SU-DHL-6 (cell line): Measurements from ENCODE around the gene LPCAT1.

Experiments
- H2AFZ ChIP-seq: fragments of 200-600 bp; sonication (generic); 2 replicates; pipeline ENCODE4 v1.6.1; 2014; ENCODE audit warnings: low read depth, mild to moderate bottlenecking, moderate library complexity, mixed read lengths, antibody characterized with exemption, low read length; ENCODE audit not compliant: severe bottlenecking
- H3F3A ChIP-seq: fragments of 200-600 bp; shearing (Covaris generic); 2 replicates; pipeline ENCODE4 v1.6.0; 2016; ENCODE audit warnings: antibody characterized with exemption, mild to moderate bottlenecking; ENCODE audit not compliant: insufficient read depth
- H3K27ac ChIP-seq: fragments of 200-600 bp; sonication (generic); 2 replicates; pipeline ENCODE4 v1.5.1; 2016; ENCODE audit warnings: low read depth, mild to moderate bottlenecking, low read length, moderate library complexity, mixed read lengths
- H3K27me3 ChIP-seq: fragments of 200-600 bp; sonication (generic), shearing (Covaris generic); 2 replicates; pipeline ENCODE4 v1.6.0; 2014; ENCODE audit warnings: mild to moderate bottlenecking, low read length
- H3K36me3 ChIP-seq: fragments of 200-600 bp; sonication (generic); 2 replicates; pipeline ENCODE4 v1.6.1; 2014; ENCODE audit warnings: mild to moderate bottlenecking, low read length, mixed read lengths
- H3K4me2 ChIP-seq: fragments of 300-600, 200-600 bp; shearing (Covaris generic), sonication (generic); 2 replicates; pipeline ENCODE4 v1.6.0; 2014; ENCODE audit warnings: low read length, low read depth, mild to moderate bottlenecking; ENCODE audit not compliant: poor library complexity, severe bottlenecking
- H3K4me3 ChIP-seq: fragments of 200-600 bp; sonication (generic); 2 replicates; pipeline ENCODE4 v1.5.1; 2014; ENCODE audit warnings: antibody characterized with exemption, low read length, mild to moderate bottlenecking, mixed read lengths; ENCODE audit not compliant: insufficient read depth, poor library complexity, severe bottlenecking
- H3K79me2 ChIP-seq: fragments of 200-600 bp; sonication (generic); 2 replicates; pipeline ENCODE4 v1.6.1; 2014; ENCODE audit warnings: mild to moderate bottlenecking, low read length, moderate library complexity; ENCODE audit not compliant: insufficient read depth
- H3K9ac ChIP-seq: fragments of 200-600 bp; sonication (generic); 2 replicates; pipeline ENCODE4 v1.7.0; 2014; ENCODE audit warnings: mild to moderate bottlenecking, low read length
- H3K9me2 ChIP-seq: fragments of 200-600 bp; sonication (generic); replicated peaks from 2 replicates; pipeline ENCODE4 v1.6.1; 2014; ENCODE audit warnings: low read length; ENCODE audit not compliant: insufficient read depth
- H3K9me3 ChIP-seq: fragments of 200-600 bp; sonication (generic); 2 replicates; pipeline ENCODE4 v1.6.1; 2014; ENCODE audit warnings: low read length, mixed read lengths; ENCODE audit not compliant: insufficient read depth
- H4K20me1 ChIP-seq: fragments of 200-600 bp; sonication (generic); 2 replicates; pipeline ENCODE4 v1.6.1; 2014; ENCODE audit warnings: low read depth, mild to moderate bottlenecking, antibody characterized with exemption, low read length, moderate library complexity, mixed read lengths
- CTCF ChIP-seq: fragments of 200-600 bp; sonication (generic); IDR thresholded peaks from one replicate; pipeline ENCODE4 v1.5.1; 2017; ENCODE audit warnings: antibody characterized with exemption, mild to moderate bottlenecking, low read length, moderate library complexity; ENCODE audit not compliant: insufficient read depth, poor library complexity, severe bottlenecking
- EZH2phosphoT487 ChIP-seq: fragments of 200-600 bp; sonication (generic), shearing (Covaris generic); conservative IDR thresholded peaks from 2 replicates; pipeline ENCODE4 v1.6.1; 2018; ENCODE audit warnings: mild to moderate bottlenecking, antibody characterized with exemption, low read length, moderate library complexity, mixed read lengths

LPCAT1 gene

GRCh38 chr5:1464511-1464910 is 59.2 kb downstream of the LPCAT1 start:
- Histone ChIP-seq H4K20me1 (no peaks in the 10 kb centered on the region), H3K27me3 (no peaks in the 10 kb centered on the region), H3K9me2 (no peaks in the 10 kb centered on the region), H3K79me2 (no peaks in the 10 kb centered on the region), H3K36me3 (no peaks in the 10 kb centered on the region), H3K27ac (no peak overlapping the region), H3K9me3 (no peaks in the 10 kb centered on the region; the same call in 1 of the 2 replicates), H3K9ac (no peak overlapping the region), H3F3A (no peaks in the 10 kb centered on the region), H3K4me2 (no peak overlapping the region), H3K4me3 (no peak overlapping the region), H2AFZ (no peak overlapping the region)
- TF ChIP-seq EZH2phosphoT487 (no peak), CTCF (no peak)

GRCh38 chr5:1464096-1464446 is 59.7 kb downstream of the LPCAT1 start:
- TF ChIP-seq EZH2phosphoT487: no peak
- TF ChIP-seq CTCF: no peak
- Histone ChIP-seq H3K4me2 (no peak overlapping the region), H2AFZ (no peak overlapping the region), H3K79me2 (no peaks in the 10 kb centered on the region), H3F3A (no peaks in the 10 kb centered on the region), H3K36me3 (no peaks in the 10 kb centered on the region), H3K9me2 (no peaks in the 10 kb centered on the region), H3K27me3 (no peaks in the 10 kb centered on the region), H3K4me3 (no peak overlapping the region), H3K27ac (no peak overlapping the region), H3K9me3 (no peaks in the 10 kb centered on the region; the same call in 1 of the 2 replicates), H3K9ac (no peak overlapping the region), H4K20me1 (no peaks in the 10 kb centered on the region)

GRCh38 chr5:1463326-1464095 is 60.2 kb downstream of the LPCAT1 start:
- Histone ChIP-seq H3K27ac (no peak overlapping the region), H3K27me3 (no peaks in the 10 kb centered on the region), H3K36me3 (no peaks in the 10 kb centered on the region), H3K4me3 (no peak overlapping the region), H3K9me3 (no peaks in the 10 kb centered on the region; the same call in 1 of the 2 replicates), H3K9ac (no peak overlapping the region), H3F3A (no peaks in the 10 kb centered on the region), H3K9me2 (no peaks in the 10 kb centered on the region), H2AFZ (no peak overlapping the region), H3K4me2 (no peak overlapping the region), H4K20me1 (no peaks in the 10 kb centered on the region), H3K79me2 (no peaks in the 10 kb centered on the region)
- no peak for TF ChIP-seq EZH2phosphoT487
- no peak for TF ChIP-seq CTCF
